PFSK-1 (cell line): ENCODE measurements around the gene DKK3.

Experiments used
- FOXP2 ChIP-seq: optimal IDR thresholded peaks from 2 replicates; pipeline ENCODE3; 2011; ENCODE audit warnings: borderline replicate concordance, control low read depth, inconsistent platforms; ENCODE audit not compliant: insufficient read depth; ENCODE audit errors: extremely low read length, extremely low read depth
- POLR2AphosphoS5 ChIP-seq: IDR thresholded peaks from 2 replicates; pipeline ENCODE4 v1.6.1; 2012; ENCODE audit warnings: low read depth, mild to moderate bottlenecking, control low read depth, low read length, moderate library complexity
- REST ChIP-seq, 2 experiments: IDR thresholded peaks; 2 replicates each; pipeline versions ENCODE4 v1.6.1 to v1.8.0; 2011 to 2012; ENCODE audit warnings: low read depth in 2 of 2, low read length in 2 of 2, control low read depth in 1 of 2, inconsistent platforms in 1 of 2, mild to moderate bottlenecking in 1 of 2, moderate library complexity in 1 of 2; ENCODE audit not compliant: insufficient read depth in 1 of 2
- SIN3A ChIP-seq: IDR thresholded peaks from 2 replicates; pipeline ENCODE4 v1.6.1; 2012; ENCODE audit warnings: mild to moderate bottlenecking, low read length, moderate library complexity, borderline replicate concordance; ENCODE audit not compliant: insufficient read depth
- TAF1 ChIP-seq: IDR thresholded peaks from 2 replicates; pipeline ENCODE4 v1.6.1; 2012; ENCODE audit warnings: low read length, control low read depth, borderline replicate concordance; ENCODE audit not compliant: insufficient read depth

Gene DKK3

GRCh38 chr11:11983427-11983826 lies 25.0 kb downstream of the DKK3 start:
- TF ChIP-seq FOXP2 (no peak), POLR2AphosphoS5 (no peak), SIN3A (no peak), REST (IDR thresholded peaks at IDR 0.05; ENCODE audit: insufficient read depth in 1 of 2, low read depth in 2 of 2, low read length in 2 of 2) (no peak), TAF1 (no peak)

GRCh38 chr11:11982975-11983374 lies 25.5 kb downstream of the DKK3 start:
- TF ChIP-seq REST (IDR thresholded peaks at IDR 0.05; ENCODE audit: insufficient read depth in 1 of 2, low read depth in 2 of 2, low read length in 2 of 2): no peak
- TF ChIP-seq FOXP2: no peak
- TF ChIP-seq SIN3A: no peak
- TF ChIP-seq POLR2AphosphoS5: no peak
- no peak for TF ChIP-seq TAF1

GRCh38 chr11:11982461-11982860 lies 26.0 kb downstream of the DKK3 start:
- no peak for TF ChIP-seq FOXP2
- TF ChIP-seq POLR2AphosphoS5: no peak
- no peak for TF ChIP-seq REST (IDR thresholded peaks at IDR 0.05; ENCODE audit: insufficient read depth in 1 of 2, low read depth in 2 of 2, low read length in 2 of 2)
- no peak for TF ChIP-seq SIN3A
- no peak for TF ChIP-seq TAF1

GRCh38 chr11:11981840-11982239 lies 26.6 kb downstream of the DKK3 start:
- TF ChIP-seq SIN3A (no peak), FOXP2 (no peak), REST (IDR thresholded peaks at IDR 0.05; ENCODE audit: insufficient read depth in 1 of 2, low read depth in 2 of 2, low read length in 2 of 2) (no peak), POLR2AphosphoS5 (no peak), TAF1 (no peak)

- TF ChIP-seq REST (IDR thresholded peaks at IDR 0.05; ENCODE audit: insufficient read depth in 1 of 2, low read depth in 2 of 2, low read length in 2 of 2) (no peak), POLR2AphosphoS5 (no peak), TAF1 (no peak), SIN3A (no peak), FOXP2 (no peak)
These were observed 27.1 kb downstream of the DKK3 start for GRCh38 chr11:11981364-11981763.
